Ishikawa (cell line): ENCODE data around the gene EEFSEC.

ENCODE experiments used
- CEBPB ChIP-seq: IDR thresholded peaks from 2 replicates; pipeline ENCODE4 v1.6.1; 2012
- EP300 ChIP-seq: IDR thresholded peaks from 2 replicates; pipeline ENCODE4 v1.6.1; 2012; ENCODE audit warnings: borderline replicate concordance
- TAF1 ChIP-seq: IDR thresholded peaks from 2 replicates; pipeline ENCODE4 v1.6.1; 2012; ENCODE audit warnings: low read depth, mild to moderate bottlenecking
- YY1 ChIP-seq: IDR thresholded peaks from 2 replicates; pipeline ENCODE4 v1.6.1; 2012; ENCODE audit warnings: low read depth

- TF ChIP-seq TAF1, result no peak
- no peak for TF ChIP-seq EP300
- no peak for TF ChIP-seq CEBPB
- no peak for TF ChIP-seq YY1
These were observed 298.8 kb downstream of the EEFSEC start for GRCh38 chr3:128452120-128452519.
